Hepatocyte (in vitro differentiated cells): ENCODE data around the gene SORCS2.

Experiments used
- EZH2 ChIP-seq: fragments of 200-600 bp; sonication (generic); IDR thresholded peaks from 2 replicates; pipeline ENCODE4 v1.6.1; 2016; ENCODE audit warnings: antibody characterized with exemption, mild to moderate bottlenecking, borderline replicate concordance
- TF ChIP-seq, protein P1 (sequence below): fragments of 200-600 bp; sonication (generic); IDR thresholded peaks from 2 replicates; pipeline ENCODE4 v1.5.1; 2016; ENCODE audit warnings: antibody characterized with exemption, mild to moderate bottlenecking; ENCODE audit not compliant: poor library complexity

DNA sequence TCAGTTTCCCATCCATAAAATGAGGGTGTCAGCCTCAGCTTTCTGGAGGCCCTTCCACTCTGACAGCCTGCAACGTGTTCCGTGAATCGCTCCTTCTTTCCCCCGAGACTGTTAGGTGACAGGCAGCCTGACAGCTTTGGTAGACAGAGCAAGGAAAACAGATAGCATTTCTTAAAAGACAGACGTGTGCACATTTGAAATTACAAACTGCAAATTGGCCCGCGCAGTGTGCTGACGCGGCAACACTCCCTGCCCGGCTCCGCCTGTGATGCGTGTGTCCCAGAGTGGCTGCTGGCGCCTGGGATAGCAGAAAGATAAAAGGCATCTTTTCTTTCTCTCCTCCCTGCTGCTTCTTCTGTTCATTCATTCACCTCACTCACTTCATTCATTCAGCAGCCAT is 502.0 kb downstream of the SORCS2 start:
- TF ChIP-seq, protein P1, sequence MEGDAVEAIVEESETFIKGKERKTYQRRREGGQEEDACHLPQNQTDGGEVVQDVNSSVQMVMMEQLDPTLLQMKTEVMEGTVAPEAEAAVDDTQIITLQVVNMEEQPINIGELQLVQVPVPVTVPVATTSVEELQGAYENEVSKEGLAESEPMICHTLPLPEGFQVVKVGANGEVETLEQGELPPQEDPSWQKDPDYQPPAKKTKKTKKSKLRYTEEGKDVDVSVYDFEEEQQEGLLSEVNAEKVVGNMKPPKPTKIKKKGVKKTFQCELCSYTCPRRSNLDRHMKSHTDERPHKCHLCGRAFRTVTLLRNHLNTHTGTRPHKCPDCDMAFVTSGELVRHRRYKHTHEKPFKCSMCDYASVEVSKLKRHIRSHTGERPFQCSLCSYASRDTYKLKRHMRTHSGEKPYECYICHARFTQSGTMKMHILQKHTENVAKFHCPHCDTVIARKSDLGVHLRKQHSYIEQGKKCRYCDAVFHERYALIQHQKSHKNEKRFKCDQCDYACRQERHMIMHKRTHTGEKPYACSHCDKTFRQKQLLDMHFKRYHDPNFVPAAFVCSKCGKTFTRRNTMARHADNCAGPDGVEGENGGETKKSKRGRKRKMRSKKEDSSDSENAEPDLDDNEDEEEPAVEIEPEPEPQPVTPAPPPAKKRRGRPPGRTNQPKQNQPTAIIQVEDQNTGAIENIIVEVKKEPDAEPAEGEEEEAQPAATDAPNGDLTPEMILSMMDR, result no peak
- TF ChIP-seq EZH2, result no peak
